ENCODE data around the gene DNAJC10. TPM values are rescaled to one million over a fixed set of nuclear protein-coding genes. Genes with fewer than 3 reads are reported as not detected.

Gene DNAJC10
- total RNA-seq, 2 donors from 2014 or later, result 74.7 to 78.9 TPM

DNA sequence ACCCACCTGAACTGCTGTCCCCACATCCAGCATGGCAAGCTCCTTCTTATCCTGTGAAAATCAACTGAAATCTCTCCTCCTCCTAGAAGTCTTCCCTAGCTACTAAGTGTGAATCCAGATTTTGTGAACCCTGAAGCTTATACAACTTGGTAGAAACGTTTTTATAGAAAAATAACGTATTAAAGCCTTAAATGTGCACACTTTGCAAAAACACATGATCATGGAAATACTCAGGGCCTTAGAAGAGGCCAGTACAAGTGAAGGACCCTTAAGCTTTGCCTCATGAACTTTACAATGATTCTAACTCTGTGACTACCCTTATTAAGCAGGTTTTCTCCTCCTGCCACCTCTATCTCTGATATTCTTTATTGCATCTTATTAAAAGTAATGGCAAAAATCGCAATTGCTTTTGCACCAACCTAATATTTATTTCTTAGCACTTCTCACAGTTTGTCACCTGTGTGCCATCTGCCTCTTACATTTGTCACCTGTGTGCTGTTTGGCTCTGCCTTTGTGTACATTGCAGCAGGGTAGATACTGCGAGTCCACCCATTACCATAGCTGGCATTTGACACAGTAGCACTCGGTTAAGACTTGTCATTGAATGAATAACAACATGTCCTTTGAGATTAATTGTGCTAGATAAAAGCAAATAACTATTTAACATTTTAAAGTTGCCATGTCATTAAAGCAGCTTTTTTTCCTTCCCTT is 108.2 kb downstream of the DNAJC10 start:
- DNase-seq, result peak; percentile 17 to 26
- peak; percentile 95 for ATAC-seq
- intact Hi-C loops (cut with DNase I, micrococcal nuclease), result no loop called here

DNA sequence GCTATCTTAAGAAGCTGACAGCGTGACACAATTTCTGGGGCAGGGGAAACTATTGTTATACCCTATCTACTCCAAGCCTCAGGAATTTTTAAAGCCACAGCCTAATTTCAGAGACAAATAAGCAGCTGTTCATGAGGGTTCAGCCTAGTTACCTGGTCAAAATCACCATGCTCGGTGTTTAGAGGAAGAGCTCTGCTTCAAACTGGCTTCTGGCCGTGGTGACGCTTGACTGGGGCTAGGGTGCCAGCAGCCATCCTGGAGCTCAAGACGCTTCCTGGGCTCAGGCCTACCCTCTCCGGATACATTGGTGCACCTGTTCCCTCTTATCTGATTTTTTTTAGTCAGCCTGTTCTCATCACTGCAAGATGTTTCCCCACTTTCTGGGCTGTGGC is 108.7 kb downstream of the DNAJC10 start:
- DNase-seq, result no peak
- peak; percentile 44 for ATAC-seq
- intact Hi-C loops (cut with DNase I, micrococcal nuclease), result no loop called here

DNA sequence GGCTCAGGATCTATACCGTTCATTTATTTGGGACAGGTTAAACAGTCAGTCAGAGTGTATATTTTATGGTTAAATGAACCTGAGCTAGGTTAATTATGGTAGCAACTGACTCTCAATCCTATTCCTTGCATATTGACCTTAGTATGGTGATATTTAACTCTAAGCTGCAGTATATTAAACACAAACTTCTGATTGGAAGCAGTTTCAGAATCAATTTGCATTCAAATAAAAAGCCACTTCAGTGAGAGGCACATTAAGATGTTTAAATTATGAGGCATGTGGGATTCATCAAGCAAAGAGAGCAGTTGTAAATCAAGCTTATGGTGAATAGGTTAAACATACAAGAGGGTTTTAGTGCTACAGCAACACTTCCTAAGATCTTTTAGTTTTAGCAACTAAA is 110.0 kb downstream of the DNAJC10 start:
- DNase-seq (no peak), ATAC-seq (peak; percentile 58)

DNA sequence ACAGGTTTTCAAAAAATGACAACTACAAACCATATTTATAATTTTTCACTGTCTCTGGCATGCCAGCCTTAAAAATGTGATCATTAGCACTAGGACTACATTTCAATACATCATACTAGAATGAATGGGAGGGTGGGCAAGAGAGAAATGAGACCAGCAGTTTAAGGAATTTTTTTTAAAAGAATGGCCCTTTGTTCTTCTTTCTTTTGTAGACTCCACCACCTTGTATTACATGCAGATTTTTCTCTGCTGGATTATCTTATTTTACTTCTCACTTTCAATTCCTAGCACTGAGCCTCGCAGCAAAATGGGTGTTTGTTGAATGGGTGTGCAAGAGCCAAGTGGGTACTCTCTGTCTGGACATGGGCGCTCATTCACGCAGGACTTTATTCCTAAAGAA is 110.4 kb downstream of the DNAJC10 start:
- intact Hi-C loops (cut with DNase I, micrococcal nuclease), result no loop called here
- ATAC-seq, result no peak
- no peak for DNase-seq

More for the DNA sequence above, 110.0 kb downstream of the DNAJC10 start:
- intact Hi-C loops (cut with DNase I, micrococcal nuclease), result no loop called here

DNA sequence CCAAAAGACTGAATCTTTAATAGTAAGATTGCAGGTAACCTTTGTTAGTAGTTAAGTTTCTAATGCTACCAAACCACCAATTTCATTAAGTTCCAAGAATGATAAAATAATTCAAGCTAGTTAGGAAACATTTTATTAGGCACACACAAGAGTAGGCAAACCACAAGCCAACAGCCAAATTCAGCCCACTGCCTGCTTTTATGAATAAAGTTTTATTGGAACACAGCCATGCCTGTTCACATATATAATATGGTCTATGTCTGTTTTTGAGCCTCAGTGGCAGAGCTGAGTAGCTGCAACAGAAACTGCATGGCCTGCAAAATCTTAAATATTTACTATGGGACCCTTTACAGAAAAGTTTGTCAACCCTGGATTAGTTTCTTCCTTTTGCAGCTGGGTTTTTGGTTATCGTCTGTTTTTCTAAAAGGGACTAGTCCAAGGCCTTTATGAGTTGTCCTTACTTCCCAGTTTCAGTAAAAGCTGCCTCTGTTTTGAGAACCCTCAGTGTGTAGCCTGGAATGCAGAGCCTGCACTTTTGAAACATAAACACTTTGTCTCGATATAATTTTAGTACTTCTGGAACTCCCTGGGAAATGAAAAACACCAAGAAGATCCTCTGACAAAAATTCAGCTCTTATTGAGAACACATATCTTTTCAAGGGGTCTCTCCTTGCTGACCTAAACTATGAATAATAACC is 111.3 kb downstream of the DNAJC10 start:
- DNase-seq, result no peak
- no peak for ATAC-seq

DNA sequence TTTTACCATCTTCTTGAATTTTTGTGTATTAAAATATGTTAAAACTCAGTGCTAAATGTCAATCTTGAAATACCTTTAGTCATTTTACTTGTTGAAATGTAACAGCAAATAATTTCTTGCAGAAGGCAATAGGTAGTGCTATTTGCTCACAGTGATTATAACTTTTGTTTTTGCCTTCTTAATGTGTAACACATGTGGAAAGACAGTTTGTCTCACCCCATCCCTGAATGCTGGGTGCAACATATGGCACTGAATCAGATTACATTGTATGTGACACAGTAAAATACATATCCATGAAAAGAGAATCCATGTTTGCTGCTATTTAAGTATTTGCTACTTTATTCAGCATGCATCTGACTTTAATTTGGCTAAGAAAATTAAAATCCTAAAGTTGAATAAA is 115.0 kb downstream of the DNAJC10 start:
- intact Hi-C loops (cut with DNase I, micrococcal nuclease), result no loop called here
- DNase-seq (no peak), ATAC-seq (no peak)

More for the DNA sequence above, 111.3 kb downstream of the DNAJC10 start:
- intact Hi-C loops (cut with DNase I, micrococcal nuclease), result no loop called here

DNA sequence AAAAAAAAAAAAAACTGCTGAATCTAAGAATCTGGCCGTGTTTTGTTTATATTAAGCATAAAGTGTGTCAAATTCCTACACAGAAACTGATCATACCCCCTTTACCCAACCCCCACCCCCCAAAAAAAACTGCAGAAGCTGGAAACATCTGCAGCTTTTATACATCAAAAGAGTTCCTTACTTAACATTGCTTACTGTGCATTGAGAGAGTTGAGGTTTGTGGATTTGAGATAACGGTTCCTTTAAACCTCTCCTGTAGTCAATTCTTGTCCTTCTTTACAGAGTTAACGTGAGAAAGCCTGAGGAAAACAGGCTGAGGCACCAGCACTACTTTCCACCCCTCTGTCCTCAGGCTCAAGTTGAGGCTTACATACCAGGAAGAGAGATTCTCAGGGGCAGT is 115.9 kb downstream of the DNAJC10 start:
- DNase-seq (no peak), ATAC-seq (no peak)
- intact Hi-C loops (cut with DNase I, micrococcal nuclease), result no loop called here

DNA sequence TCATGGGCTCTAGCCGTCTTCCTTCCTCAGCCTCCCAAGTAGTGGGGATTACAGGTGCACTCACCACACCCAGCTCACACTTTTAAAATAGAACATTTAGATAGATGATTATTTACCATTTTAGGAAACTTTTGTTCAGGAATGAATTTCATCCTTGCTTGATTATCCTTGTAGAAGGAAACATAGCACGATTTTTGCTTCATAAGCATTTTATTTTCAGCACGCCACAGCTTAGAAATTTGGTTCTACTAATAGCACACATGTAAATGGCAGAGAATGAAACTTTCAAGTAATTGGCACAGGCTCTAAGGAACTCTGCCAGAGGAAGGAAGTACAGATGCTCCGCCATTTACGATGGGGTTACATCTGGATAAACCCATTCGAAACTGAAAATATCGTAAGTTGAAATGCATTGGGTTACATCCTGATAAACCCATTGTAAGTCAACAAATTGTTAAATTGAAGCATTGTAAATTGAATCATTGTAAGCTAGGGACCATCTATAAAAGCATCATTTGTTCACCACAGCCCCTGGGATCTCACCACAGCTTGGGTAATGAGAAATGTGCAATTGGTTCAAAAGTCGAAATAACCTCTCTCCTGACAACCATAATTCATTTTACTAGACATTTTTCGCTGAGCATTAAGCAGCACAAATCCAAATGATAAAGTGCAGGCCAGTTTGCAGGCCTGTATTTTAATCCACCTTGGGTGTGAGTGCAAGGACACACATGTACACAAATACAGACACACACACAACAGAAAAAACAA is 117.2 kb downstream of the DNAJC10 start:
- intact Hi-C loops (cut with DNase I, micrococcal nuclease), result no loop called here
- ATAC-seq (no peak), DNase-seq (no peak)

DNA sequence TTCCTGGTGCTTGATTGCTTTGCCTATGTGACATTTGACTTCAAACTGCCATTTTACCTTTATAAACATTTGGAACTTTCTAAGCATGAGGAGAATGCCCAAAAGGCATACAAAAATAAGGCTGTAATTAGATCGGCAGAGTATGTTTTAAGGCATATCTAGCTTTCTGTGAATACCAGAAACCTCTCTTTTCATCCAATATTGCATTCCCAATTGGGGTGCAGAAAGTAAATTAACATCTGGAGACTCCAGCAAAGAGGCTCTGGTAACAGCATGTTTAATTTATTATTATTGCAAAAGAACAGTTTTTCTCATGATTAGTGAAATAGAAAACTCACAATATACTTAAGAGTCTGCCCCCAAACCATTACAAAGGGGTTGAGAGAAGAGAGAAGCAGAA is 118.2 kb downstream of the DNAJC10 start:
- intact Hi-C loops (cut with DNase I, micrococcal nuclease), result no loop called here
- ATAC-seq, result no peak
- no peak for DNase-seq

DNA sequence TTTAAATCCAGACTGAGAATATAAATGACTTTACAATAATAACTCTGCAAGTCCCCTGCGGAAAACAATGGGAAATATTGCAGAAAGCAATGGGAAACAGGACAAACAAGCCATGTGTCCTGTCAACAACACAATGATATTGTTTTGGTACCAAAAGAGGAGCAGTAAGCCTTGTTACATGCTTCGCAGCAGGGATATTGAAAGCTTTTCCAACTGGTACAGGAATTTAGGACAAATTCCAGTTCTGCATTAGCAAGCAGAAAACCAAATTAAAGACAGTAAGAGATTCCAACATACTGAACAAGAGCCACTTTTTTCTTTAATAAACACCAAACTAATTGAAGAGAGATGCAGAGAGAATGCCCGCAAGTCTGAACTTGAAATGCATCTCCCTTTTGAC is 120.4 kb downstream of the DNAJC10 start:
- ATAC-seq, result no peak
- intact Hi-C loops (cut with DNase I, micrococcal nuclease), result no loop called here
- no peak for DNase-seq

Other genes starting within 250 kb of the DNAJC10 start
- 10 to 100 TPM; 15.2 to 20.5 TPM for gene FRZB, start 150.4 kb downstream of the DNAJC10 start, total RNA-seq

Data from left colon (tissue), 2 donors.